Activated CD4-positive, CD25-positive, alpha-beta regulatory T cell (primary cell): ENCODE results near the gene HECTD1.
"Not testable (repeated sequence)": the region's sequence is repeated elsewhere in the genome, so short reads cannot be mapped to it uniquely, and the experiment has no call there.

Source experiments
- DNase-seq, 4 experiments: peaks; one replicate each; lab custom pipeline; 2025; lab: John Stamatoyannopoulos, UW

HECTD1 gene

GRCh38 chr14:31228533-31228932, 20.9 kb upstream of the HECTD1 start:
- DNase-seq, result no peak

- no peak for DNase-seq
These were observed 17.2 kb upstream of the HECTD1 start for GRCh38 chr14:31224808-31225207.

DNA sequence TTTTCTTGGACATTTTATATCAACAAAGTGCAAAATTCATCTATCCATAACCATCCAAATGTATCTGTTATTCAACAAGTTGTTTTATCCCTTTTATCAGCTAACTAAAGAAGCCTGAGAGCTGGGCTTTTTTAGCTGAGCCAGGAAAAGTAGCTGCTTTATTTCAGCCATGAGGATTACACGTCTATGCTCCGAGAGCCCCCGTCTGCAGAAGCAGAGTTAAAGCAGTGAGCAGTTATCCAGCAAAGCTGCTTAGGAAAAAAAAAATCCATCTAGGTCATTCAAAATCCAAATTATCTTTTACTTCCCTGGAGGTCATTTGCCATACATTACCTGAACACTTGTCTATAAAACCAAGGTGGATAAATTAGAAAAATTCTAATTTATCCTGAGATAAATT, 15.7 kb upstream of the HECTD1 start:
- no peak for DNase-seq

- no peak for DNase-seq
These were observed 15.2 kb upstream of the HECTD1 start for GRCh38 chr14:31222834-31223233.

DNA sequence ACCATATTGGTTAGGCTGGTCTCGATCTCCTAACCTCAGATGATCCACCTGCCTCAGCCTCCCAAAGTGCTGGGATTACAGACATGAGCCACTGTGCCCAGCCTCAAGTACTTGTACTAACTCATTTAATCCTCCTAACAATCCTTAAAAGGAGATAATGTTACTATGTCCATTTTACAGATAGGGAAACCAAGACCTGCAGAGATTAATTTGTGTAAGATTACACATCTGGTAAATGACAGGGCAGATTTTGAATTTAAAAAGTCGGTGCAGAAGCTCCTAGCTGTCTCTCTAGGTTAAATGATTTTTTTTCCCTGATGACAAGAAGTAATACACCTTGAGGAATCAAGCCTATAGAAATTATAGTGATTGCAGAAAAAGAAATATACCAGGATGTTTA, 13.7 kb upstream of the HECTD1 start:
- DNase-seq, result no peak

DNA sequence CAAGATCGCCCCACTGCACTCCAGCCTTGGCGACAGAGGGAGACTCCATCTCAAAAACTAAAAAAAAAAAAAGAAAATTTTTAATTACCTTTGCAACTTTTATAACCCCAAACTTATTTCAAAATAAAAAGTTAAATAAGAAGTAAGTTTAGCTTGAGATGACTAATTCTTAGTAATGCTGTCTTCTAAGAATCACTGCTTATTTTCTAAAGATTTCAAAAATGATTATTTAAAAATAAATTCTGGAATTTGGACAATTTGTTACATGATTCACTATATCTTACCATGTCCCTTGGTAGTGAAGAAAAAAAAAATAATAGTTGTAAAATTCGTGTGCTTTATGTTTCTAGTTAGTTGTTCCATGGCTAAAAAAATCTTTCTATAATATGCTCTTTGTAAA, 11.6 kb upstream of the HECTD1 start:
- DNase-seq, result no peak

- no peak for DNase-seq
These were observed 8.8 kb upstream of the HECTD1 start for GRCh38 chr14:31216359-31216758.

GRCh38 chr14:31212893-31213292, 5.3 kb upstream of the HECTD1 start:
- no peak for DNase-seq

- DNase-seq, result no peak
These were observed 2.0 kb upstream of the HECTD1 start for GRCh38 chr14:31209605-31210004.

DNA sequence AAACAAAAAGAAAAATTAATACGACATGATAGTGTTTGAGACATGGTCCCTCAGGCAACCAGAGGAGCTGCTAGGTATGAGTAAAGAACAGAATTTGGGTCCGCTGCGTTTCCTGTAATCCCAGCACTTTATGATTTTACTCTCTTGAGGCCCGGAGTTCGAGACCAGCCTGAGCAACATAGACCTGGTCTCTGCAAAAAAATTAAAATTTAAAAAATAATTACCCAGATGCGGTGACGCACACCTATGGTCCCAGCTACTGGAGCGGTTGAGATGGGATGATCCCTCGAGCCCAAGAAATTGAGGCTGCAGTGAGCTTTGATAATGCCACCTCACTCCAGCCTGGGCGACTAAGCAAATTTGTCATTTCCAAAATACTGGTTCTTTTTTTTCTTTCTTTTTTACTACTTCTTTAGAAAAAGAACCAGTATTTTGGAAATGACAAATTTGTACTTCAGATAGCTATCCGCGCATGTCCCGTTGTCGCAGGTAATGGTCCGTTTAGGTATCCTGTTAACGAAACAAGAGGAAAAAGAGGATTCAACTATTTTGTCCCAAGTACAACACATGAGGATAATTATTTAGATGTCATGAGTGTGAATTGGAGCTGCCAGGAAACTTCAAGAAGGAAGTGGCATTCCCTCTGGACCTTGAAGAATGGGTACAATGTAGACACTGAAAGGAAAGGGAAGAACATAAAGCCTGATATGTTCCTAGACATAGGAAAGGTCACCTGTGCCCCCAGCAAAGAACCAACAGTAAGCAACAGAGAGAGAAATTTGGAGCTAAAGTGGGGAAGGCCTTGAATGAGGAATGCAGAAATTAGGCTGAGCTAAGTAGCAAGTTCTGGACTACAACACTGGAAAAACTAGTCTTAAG, 1.2 kb upstream of the HECTD1 start:
- DNase-seq, result no peak

- peak in 2 of 4 experiments; percentile 64 to 72 for DNase-seq
These were observed 272 bp downstream of the HECTD1 start for GRCh38 chr14:31207287-31207754.

DNA sequence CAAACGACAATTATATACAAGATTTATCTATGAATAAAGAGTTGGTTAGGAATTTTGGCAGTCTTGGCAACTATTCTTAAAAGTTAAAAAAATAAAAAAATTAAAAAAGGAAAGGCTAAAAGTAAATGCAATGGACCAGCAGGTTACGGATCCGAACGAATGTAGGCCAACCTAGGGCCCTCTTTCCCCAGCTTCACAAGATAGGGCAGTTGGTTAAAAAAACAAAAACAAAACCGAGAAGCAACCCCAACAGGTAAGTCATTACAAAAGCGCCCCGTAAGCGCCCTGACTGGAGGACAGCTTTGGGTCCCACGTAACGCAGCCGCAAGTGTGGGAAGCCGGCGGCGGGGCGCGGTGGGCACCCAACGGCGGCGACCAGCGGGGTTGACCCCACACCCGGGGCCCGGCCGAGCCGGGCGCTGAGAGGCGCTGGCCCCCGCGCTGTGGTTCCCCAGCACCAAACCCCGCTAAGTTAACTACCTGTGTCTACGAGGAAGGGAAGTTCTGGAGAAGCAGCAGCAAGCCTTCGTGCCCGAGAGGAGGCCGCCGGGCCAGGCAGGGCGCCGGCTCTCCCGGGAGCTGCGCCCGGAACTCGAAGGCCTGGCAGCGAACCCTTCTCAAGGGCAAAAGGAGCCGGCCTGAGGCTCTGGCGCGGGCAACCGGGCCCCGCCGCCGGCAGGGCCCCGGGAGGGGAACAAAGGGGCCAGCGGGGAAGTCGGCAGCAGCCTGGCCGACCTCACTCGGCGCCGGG, 882 bp downstream of the HECTD1 start:
- peak; percentile 18 to 34 (median 27) for DNase-seq

GRCh38 chr14:31205681-31206535, 1.7 kb downstream of the HECTD1 start:
- DNase-seq, result no peak

GRCh38 chr14:31204593-31205534, 2.7 kb downstream of the HECTD1 start:
- no peak for DNase-seq

DNA sequence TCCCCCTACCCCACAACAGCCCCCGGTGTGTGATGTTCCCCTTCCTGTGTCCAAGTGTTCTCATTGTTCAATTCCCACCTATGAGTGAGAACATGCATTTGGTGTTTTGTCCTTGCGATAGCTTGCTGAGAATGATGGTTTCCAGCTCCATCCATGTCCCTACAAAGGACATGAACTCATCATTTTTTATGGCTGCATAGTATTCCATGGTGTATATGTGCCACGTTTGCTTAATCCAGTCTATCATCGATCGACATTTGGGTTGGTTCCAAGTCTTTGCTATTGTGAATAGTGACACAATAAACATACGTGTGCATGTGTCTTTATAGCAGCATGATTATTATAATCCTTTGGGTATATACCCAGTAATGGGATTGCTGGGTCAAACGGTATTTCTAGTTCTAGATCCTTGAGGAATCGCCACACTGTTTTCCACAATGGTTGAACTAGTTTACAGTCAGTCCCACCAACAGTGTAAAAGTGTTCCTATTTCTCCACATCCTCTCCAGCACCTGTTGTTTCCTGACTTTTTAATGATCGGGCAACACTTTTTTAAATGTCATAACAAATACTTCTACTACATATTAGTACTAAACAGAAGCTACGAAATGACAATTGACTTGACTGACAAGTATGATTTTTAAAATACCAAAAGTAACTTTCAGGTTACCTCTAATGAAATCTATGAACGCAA, 3.5 kb downstream of the HECTD1 start:
- DNase-seq, result not testable (repeated sequence)

DNA sequence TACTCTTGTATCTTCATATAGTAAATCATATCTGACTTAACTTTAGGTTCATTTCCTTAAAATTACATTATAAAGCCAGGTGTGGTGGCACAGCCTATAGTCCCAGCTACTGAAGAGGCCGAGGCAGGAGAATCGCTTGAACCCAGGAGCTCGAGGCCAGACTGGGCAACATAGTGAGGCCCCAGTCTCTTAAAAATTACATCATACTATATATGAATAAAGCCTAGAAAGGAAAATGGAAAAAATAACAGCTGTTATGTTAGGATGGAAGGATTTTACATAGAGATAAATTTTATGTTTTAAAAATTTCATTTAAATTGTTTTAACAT, 4.2 kb downstream of the HECTD1 start:
- no peak for DNase-seq

- DNase-seq, result no peak
These were observed 6.5 kb downstream of the HECTD1 start for GRCh38 chr14:31201111-31201510.

DNA sequence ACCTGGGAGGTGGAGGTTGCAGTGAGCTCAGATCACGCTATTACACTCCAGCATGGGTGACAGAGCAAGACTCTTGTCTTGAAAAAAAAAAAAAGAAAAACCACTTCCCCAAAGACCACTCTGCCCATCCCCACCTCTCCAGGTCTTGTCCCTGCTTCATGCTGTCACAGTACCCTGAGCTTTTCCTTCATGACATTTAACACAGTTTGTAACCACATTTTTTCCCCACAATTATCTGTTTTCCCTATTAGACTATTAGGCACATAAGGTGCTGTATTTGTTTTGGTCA, 6.9 kb downstream of the HECTD1 start:
- DNase-seq, result no peak

DNA sequence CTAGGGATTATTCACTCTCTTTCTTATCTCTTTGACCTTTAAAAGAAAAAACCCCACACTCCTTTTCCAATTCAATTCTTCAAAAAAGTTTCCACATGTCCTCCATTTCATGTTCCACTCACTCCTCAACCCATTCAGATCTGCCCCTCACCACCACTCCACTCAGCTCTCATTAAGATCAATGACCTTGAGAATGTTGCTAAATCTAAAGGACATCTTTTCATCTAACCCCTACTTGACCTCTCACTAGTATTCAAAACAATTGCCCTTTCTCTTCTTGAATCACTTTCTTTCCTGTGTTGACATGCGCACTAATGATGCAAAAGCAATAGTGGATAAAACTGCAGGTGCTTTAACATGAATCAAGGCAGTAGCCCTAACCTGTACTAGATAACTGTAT, 9.9 kb downstream of the HECTD1 start:
- DNase-seq, result no peak

DNA sequence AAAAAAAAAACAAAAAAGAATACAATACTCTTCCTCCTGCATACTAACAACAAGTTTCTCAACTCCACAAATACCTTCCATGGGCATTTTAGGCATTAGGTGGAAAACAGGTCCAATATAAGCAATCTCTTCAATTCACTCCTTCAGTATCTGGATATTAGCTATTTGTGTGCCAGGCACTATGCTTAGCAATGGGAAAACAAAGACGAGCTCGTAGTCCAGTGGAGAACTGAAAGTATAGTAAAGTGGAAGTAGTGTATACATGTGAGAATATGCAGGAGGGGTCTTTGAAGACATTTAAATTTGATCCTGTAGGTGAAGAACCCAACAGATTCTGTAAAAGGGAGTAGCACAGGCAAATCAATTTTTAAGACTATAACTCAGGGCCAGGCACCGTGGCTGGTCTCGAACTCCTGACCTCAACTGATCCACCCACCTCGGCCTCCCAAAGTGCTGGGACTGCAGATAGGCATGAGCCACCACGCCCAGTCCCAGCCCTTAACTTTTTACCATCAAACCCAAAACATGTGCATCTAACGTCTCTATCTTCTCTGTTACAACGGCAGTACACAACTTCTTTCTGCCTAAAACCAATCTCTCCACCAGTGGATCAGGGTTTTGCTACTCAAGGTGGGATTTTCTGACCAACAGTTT, 10.6 kb downstream of the HECTD1 start:
- no peak for DNase-seq
